ENCODE data around the gene ARAP2.
A peak's percentile ranks its signal among the peaks of the same experiment; 100 is the strongest.
"Not testable (repeated sequence)": the region's sequence is repeated elsewhere in the genome, so short reads cannot be mapped to it uniquely, and the experiment has no call there.

Gene ARAP2

GRCh38 chr4:36182315-36182714 is 62.0 kb downstream of the ARAP2 start:
- not testable (repeated sequence) for DNase-seq

- DNase-seq: no peak
Measured at GRCh38 chr4:36180206-36180605, 64.1 kb downstream of the ARAP2 start.

- DNase-seq: no peak
Measured at GRCh38 chr4:36178484-36178883, 65.8 kb downstream of the ARAP2 start.

GRCh38 chr4:36177946-36178345 is 66.4 kb downstream of the ARAP2 start:
- no peak for DNase-seq

GRCh38 chr4:36174570-36174969 is 69.7 kb downstream of the ARAP2 start:
- no peak for DNase-seq

GRCh38 chr4:36173905-36174304 is 70.4 kb downstream of the ARAP2 start:
- DNase-seq: no peak

- no peak for DNase-seq
Measured at GRCh38 chr4:36172656-36173055, 71.7 kb downstream of the ARAP2 start.

- DNase-seq: no peak
Measured at GRCh38 chr4:36168127-36168878, 76.0 kb downstream of the ARAP2 start.

GRCh38 chr4:36165631-36166005 is 78.7 kb downstream of the ARAP2 start:
- DNase-seq: no peak

- DNase-seq: no peak
Measured at GRCh38 chr4:36164900-36165630, 79.2 kb downstream of the ARAP2 start.

- no peak for DNase-seq
Measured at GRCh38 chr4:36163198-36163597, 81.1 kb downstream of the ARAP2 start.

GRCh38 chr4:36159208-36159607 is 85.1 kb downstream of the ARAP2 start:
- DNase-seq: no peak

- DNase-seq: peak; percentile 62
Measured at GRCh38 chr4:36152735-36153134, 91.6 kb downstream of the ARAP2 start.

GRCh38 chr4:36142504-36142903 is 101.8 kb downstream of the ARAP2 start:
- DNase-seq: no peak

GRCh38 chr4:36141186-36141585 is 103.1 kb downstream of the ARAP2 start:
- no peak for DNase-seq

- no peak for DNase-seq
Measured at GRCh38 chr4:36140421-36140820, 103.9 kb downstream of the ARAP2 start.

- DNase-seq: no peak
Measured at GRCh38 chr4:36138220-36138619, 106.1 kb downstream of the ARAP2 start.

- no peak for DNase-seq
Measured at GRCh38 chr4:36137336-36137735, 107.0 kb downstream of the ARAP2 start.

- no peak for DNase-seq
Measured at GRCh38 chr4:36133658-36134057, 110.7 kb downstream of the ARAP2 start.

GRCh38 chr4:36133086-36133485 is 111.2 kb downstream of the ARAP2 start:
- DNase-seq: no peak

GRCh38 chr4:36130641-36131040 is 113.7 kb downstream of the ARAP2 start:
- no peak for DNase-seq

GRCh38 chr4:36128689-36129088 is 115.6 kb downstream of the ARAP2 start:
- no peak for DNase-seq

GRCh38 chr4:36123906-36124305 is 120.4 kb downstream of the ARAP2 start:
- no peak for DNase-seq

GRCh38 chr4:36115312-36115711 is 129.0 kb downstream of the ARAP2 start:
- DNase-seq: no peak

- DNase-seq: no peak
Measured at GRCh38 chr4:36111172-36111571, 133.1 kb downstream of the ARAP2 start.

All from NCI-H1092 treated with DMSO at 0.1 percent for 48 hours (cell line).